MM.1S (cell line): ENCODE results near the gene KREMEN2.

Experiments used
- EZH2 ChIP-seq: fragments of 300-600 bp; sonication (generic); optimal IDR thresholded peaks from 2 replicates; pipeline ENCODE3; 2017; ENCODE audit warnings: low read depth, mild to moderate bottlenecking, antibody characterized with exemption, low read length, mixed read lengths
- TF ChIP-seq, protein P1 (sequence below): fragments of 300-600 bp; sonication (generic); IDR thresholded peaks from 2 replicates; pipeline ENCODE4 v1.5.1; 2016; ENCODE audit warnings: antibody characterized with exemption, low read length, mixed read lengths

DNA sequence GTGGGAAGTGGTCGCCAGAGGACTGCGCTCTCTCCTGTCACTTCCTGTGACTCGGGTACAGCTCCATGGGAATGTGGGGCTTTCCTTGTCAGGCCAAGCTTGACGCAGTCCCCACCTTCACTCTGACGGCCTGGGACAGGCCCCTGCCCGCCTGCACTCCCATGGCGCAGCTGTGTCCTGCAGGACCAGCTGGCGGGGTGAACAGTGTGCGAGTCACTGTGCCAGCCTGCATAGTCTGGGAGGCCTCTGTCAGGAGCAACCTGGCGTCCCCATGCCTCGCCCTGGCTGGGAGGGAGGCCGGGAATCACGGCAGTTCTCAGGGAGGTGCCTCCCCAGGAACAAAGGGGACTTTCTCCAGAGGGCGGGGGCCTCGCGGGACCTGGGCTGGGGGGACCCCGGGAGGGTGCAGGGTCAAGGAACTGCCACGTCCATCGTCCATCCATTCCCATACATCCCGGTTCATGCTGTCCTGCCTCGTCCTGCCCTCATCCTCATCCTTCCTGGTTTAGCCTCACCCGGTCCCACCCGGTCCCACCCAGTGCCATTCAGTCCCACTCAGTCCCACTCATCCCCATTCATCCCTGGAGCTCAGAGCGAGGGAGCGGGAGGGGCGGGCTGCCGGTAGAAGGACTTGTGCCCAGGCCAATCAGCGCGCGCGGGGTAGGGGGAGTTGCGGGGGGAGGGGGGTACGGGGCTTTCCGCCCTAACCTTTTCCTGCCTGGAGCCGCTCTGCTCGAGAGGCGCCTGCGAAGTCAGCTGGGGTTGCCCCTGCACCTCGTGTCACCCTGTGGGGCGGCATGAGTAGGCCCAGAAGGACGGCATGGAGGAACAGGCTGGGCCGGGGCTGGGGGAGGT lies 38.9 kb upstream of the KREMEN2 start:
- TF ChIP-seq, protein P1, sequence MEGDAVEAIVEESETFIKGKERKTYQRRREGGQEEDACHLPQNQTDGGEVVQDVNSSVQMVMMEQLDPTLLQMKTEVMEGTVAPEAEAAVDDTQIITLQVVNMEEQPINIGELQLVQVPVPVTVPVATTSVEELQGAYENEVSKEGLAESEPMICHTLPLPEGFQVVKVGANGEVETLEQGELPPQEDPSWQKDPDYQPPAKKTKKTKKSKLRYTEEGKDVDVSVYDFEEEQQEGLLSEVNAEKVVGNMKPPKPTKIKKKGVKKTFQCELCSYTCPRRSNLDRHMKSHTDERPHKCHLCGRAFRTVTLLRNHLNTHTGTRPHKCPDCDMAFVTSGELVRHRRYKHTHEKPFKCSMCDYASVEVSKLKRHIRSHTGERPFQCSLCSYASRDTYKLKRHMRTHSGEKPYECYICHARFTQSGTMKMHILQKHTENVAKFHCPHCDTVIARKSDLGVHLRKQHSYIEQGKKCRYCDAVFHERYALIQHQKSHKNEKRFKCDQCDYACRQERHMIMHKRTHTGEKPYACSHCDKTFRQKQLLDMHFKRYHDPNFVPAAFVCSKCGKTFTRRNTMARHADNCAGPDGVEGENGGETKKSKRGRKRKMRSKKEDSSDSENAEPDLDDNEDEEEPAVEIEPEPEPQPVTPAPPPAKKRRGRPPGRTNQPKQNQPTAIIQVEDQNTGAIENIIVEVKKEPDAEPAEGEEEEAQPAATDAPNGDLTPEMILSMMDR, result no peak
- TF ChIP-seq EZH2, result no peak
